Measurements from ENCODE around the gene USP53. TPM values are rescaled to one million over a fixed set of nuclear protein-coding genes. Genes with fewer than 3 reads are reported as not detected.

USP53 gene
- total and polyA plus RNA-seq, 2 experiments from 2014 or later, result 17.1 to 27.7 TPM

DNA sequence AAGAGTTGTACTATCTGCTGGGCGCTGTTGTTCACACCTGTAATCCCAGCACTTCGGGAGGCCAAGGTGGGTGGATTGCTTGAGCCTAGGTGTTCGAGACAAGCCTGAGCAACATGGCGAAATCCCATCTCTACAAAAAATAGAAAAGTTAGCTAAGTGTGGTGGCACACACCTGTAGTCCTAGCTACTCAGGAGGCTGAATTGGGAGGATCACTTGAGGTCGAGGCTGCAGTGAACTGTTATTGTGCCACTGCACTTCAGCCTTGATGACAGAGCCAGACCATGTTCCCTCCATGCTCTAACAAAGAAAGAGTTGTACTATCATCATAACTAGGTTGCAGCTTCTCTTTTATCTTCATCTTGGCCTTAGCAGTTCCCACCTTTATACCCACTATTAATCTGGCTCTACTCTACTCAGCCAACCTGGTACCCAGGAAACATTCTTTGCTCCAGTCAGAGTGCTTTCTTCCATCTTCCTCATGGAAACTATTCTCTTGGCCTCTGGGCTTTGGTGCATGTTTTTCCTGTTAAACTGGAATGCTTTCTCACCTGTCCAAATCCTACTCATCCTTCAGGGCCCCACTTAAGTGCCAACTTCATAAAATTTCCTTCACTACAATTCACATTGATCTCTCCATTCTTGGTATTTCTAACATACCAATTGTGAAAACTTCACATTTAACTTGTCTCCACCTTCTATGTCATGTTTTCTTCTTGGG lies 91.2 kb downstream of the USP53 start:
- Histone ChIP-seq H2AFZ (no peak overlapping the region), H3F3A (replicated peaks; ENCODE audit: low read depth) (no peaks in the 10 kb centered on the region), H3K4me2 (no peak overlapping the region), H3K79me2 (replicated peaks; ENCODE audit: insufficient read depth) (peaks cover 11% of the 10 kb centered on the region), H3K27ac (ENCODE audit: low read depth) (no peak overlapping the region), H3K27me3 (ENCODE audit: insufficient read depth) (no peaks in the 10 kb centered on the region), H3K4me3 (no peak overlapping the region), H3K9me2 (ENCODE audit: insufficient read depth) (no peaks in the 10 kb centered on the region), H3K36me3 (ENCODE audit: insufficient read depth) (no peaks in the 10 kb centered on the region), H3K4me1 (ENCODE audit: insufficient read depth) (peaks cover 3% of the 10 kb centered on the region; the same call in 1 of the 2 replicates), H4K20me1 (replicated peaks; ENCODE audit: insufficient read depth) (no peaks in the 10 kb centered on the region)
- Mint-ChIP-seq H3K36me3 (ENCODE audit: low read depth) (peaks cover 4% of the 10 kb centered on the region), H3K4me3 (no peak overlapping the region), H3K27me3 (ENCODE audit: insufficient read depth, low read depth, poor library complexity) (peaks cover 21% of the 10 kb centered on the region), H3K4me1 (peaks cover 10% of the 10 kb centered on the region), H3K27ac (no peak overlapping the region), H3K9me3 (no peaks in the 10 kb centered on the region)
- ATAC-seq (no peak), DNase-seq (ENCODE audit: low spot score) (no peak)
- no peak for TF ChIP-seq ZNF331 (CRISPR knock-in tag; IDR thresholded peaks at IDR 0.05; ENCODE audit: low read depth)
- no peak for TF ChIP-seq STAT1 (IDR thresholded peaks at IDR 0.05; ENCODE audit: unreplicated experiment)
- TF ChIP-seq, protein P1, sequence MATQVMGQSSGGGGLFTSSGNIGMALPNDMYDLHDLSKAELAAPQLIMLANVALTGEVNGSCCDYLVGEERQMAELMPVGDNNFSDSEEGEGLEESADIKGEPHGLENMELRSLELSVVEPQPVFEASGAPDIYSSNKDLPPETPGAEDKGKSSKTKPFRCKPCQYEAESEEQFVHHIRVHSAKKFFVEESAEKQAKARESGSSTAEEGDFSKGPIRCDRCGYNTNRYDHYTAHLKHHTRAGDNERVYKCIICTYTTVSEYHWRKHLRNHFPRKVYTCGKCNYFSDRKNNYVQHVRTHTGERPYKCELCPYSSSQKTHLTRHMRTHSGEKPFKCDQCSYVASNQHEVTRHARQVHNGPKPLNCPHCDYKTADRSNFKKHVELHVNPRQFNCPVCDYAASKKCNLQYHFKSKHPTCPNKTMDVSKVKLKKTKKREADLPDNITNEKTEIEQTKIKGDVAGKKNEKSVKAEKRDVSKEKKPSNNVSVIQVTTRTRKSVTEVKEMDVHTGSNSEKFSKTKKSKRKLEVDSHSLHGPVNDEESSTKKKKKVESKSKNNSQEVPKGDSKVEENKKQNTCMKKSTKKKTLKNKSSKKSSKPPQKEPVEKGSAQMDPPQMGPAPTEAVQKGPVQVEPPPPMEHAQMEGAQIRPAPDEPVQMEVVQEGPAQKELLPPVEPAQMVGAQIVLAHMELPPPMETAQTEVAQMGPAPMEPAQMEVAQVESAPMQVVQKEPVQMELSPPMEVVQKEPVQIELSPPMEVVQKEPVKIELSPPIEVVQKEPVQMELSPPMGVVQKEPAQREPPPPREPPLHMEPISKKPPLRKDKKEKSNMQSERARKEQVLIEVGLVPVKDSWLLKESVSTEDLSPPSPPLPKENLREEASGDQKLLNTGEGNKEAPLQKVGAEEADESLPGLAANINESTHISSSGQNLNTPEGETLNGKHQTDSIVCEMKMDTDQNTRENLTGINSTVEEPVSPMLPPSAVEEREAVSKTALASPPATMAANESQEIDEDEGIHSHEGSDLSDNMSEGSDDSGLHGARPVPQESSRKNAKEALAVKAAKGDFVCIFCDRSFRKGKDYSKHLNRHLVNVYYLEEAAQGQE (IDR thresholded peaks at IDR 0.05; ENCODE audit: unreplicated experiment), result no peak
- TF ChIP-seq EZH2phosphoT487 (IDR thresholded peaks at IDR 0.05; ENCODE audit: unreplicated experiment), result no peak
- no peak for TF ChIP-seq EZH2 (IDR thresholded peaks at IDR 0.05; ENCODE audit: low read depth, unreplicated experiment)
- TF ChIP-seq JUNB (IDR thresholded peaks at IDR 0.05; ENCODE audit: unreplicated experiment), result no peak
- TF ChIP-seq CREB1 (CRISPR knock-in tag; IDR thresholded peaks at IDR 0.05; ENCODE audit: low read depth), result no peak
- no peak for TF ChIP-seq POLR2AphosphoS5 (IDR thresholded peaks at IDR 0.05; ENCODE audit: low read depth)
- TF ChIP-seq ETS1 (IDR thresholded peaks at IDR 0.05), result no peak
- TF ChIP-seq, protein P2, sequence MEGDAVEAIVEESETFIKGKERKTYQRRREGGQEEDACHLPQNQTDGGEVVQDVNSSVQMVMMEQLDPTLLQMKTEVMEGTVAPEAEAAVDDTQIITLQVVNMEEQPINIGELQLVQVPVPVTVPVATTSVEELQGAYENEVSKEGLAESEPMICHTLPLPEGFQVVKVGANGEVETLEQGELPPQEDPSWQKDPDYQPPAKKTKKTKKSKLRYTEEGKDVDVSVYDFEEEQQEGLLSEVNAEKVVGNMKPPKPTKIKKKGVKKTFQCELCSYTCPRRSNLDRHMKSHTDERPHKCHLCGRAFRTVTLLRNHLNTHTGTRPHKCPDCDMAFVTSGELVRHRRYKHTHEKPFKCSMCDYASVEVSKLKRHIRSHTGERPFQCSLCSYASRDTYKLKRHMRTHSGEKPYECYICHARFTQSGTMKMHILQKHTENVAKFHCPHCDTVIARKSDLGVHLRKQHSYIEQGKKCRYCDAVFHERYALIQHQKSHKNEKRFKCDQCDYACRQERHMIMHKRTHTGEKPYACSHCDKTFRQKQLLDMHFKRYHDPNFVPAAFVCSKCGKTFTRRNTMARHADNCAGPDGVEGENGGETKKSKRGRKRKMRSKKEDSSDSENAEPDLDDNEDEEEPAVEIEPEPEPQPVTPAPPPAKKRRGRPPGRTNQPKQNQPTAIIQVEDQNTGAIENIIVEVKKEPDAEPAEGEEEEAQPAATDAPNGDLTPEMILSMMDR (conservative IDR thresholded peaks at IDR 0.05; ENCODE audit: low read depth in 2 of 2), result no peak
- TF ChIP-seq ZNF114 (CRISPR knock-in tag; IDR thresholded peaks at IDR 0.05), result no peak
- no peak for TF ChIP-seq NANOG (IDR thresholded peaks at IDR 0.05; ENCODE audit: borderline replicate concordance)
- no peak for TF ChIP-seq ZNF462 (CRISPR knock-in tag; IDR thresholded peaks at IDR 0.05)

Measured in GM23338 (cell line).